Breast epithelium (tissue), 4 donors: ENCODE results near the gene THADA. TPM values are rescaled to one million over a fixed set of nuclear protein-coding genes. Genes with fewer than 3 reads are reported as not detected.
A peak's percentile ranks its signal among the peaks of the same experiment; 100 is the strongest.

ENCODE experiments used
- DNase-seq, 2 donors: peaks; one replicate each; pipeline ENCODE4 v3.0.0-alpha.2; 2019; ENCODE audit warnings: low spot score in 2 of 2
- H3K27ac ChIP-seq, 2 donors: fragments of 200-600 bp; sonication (generic) in 1 of 2; one replicate each; pipeline ENCODE4 v1.5.1; 2016 to 2019; ENCODE audit warnings: mild to moderate bottlenecking in 1 of 2
- H3K27me3 ChIP-seq, 2 donors: fragments of 200-600 bp; sonication (generic) in 1 of 2; one replicate each; pipeline versions ENCODE4 v1.5.1 to v1.6.0; 2017 to 2019; ENCODE audit warnings: control low read depth in 1 of 2, mild to moderate bottlenecking in 1 of 2
- H3K36me3 ChIP-seq: fragments of 200-600 bp; one replicate; pipeline ENCODE4 v1.5.1; 2019
- H3K4me1 ChIP-seq, 2 donors: fragments of 200-600 bp; sonication (generic); one replicate each; pipeline ENCODE4 v1.5.1; 2016 to 2019; ENCODE audit warnings: control low read depth in 1 of 2
- H3K4me3 ChIP-seq, 3 donors: fragments of 200-600 bp; sonication (generic); 1 replicate in 2 of 3; 2 replicates in 1 of 3; pipeline ENCODE4 v1.5.1; 2016 to 2019; ENCODE audit warnings: mild to moderate bottlenecking in 3 of 3, moderate library complexity in 2 of 3
- H3K9me3 ChIP-seq, 2 donors: fragments of 200-600 bp; sonication (generic) in 1 of 2; one replicate each; pipeline ENCODE4 v1.5.1; 2016 to 2019; ENCODE audit warnings: control low read depth in 1 of 2
- POLR2A ChIP-seq: fragments of 450-650 bp; IDR thresholded peaks from one replicate; pipeline ENCODE4 v1.6.1; 2016; ENCODE audit warnings: antibody characterized with exemption, mild to moderate bottlenecking, moderate library complexity
- POLR2AphosphoS5 ChIP-seq, 3 donors: sonication (generic); formaldehyde crosslinking; IDR thresholded peaks; one replicate each; pipeline ENCODE4 v1.6.1; 2017; ENCODE audit warnings: antibody characterized with exemption in 3 of 3
- intact Hi-C: fragments of 100-400 bp; cut with DNase I; formaldehyde crosslinking; loops from one replicate; pipeline ENCODE4 v1.15.1; 2023; ENCODE audit warnings: low total_unique reads
- total RNA-seq, 3 donors: library from RNA; depleted of rRNA; stranded (reverse); fragments of >200 nt; gene quantifications; one replicate each; pipeline ENCODE4 v1.1.0, GENCODE V29; 2016
- TF ChIP-seq, protein P1 (sequence below), 3 donors: fragments of 450-650 bp; IDR thresholded peaks; one replicate each; pipeline ENCODE4 v1.5.1; 2016 to 2017; ENCODE audit warnings: antibody characterized with exemption in 3 of 3, mild to moderate bottlenecking in 3 of 3, moderate library complexity in 3 of 3

Gene THADA
- total RNA-seq, 3 donors from 2014 or later = 41.1 to 60.6 (median 49.5) TPM

DNA sequence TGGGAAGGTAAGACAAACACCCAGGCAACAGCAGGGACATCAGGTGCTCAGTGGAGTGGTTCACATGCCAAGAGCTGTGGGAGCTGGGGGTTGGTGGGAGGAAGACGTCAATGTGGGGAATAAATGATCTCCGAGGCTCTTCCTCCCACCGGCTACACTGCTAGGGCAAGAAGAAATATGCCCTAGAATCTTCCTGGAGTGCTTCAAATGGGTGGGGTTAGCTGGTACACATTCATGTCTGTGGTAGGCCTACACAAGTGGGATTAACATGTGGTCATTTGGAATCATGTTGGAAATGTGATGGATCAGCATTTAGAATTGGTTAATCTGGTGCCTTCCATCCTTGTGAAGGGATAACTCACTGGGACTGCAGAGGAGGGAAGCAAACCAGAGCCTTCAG lies 357.0 kb downstream of the THADA start:
- Histone ChIP-seq H3K4me3 (no peak overlapping the region), H3K9me3 (no peaks in the 10 kb centered on the region), H3K4me1 (no peaks in the 10 kb centered on the region), H3K27ac (peak overlapping the region; percentile 10 to 51), H3K36me3 (no peaks in the 10 kb centered on the region), H3K27me3 (no peaks in the 10 kb centered on the region)
- TF ChIP-seq, protein P1, sequence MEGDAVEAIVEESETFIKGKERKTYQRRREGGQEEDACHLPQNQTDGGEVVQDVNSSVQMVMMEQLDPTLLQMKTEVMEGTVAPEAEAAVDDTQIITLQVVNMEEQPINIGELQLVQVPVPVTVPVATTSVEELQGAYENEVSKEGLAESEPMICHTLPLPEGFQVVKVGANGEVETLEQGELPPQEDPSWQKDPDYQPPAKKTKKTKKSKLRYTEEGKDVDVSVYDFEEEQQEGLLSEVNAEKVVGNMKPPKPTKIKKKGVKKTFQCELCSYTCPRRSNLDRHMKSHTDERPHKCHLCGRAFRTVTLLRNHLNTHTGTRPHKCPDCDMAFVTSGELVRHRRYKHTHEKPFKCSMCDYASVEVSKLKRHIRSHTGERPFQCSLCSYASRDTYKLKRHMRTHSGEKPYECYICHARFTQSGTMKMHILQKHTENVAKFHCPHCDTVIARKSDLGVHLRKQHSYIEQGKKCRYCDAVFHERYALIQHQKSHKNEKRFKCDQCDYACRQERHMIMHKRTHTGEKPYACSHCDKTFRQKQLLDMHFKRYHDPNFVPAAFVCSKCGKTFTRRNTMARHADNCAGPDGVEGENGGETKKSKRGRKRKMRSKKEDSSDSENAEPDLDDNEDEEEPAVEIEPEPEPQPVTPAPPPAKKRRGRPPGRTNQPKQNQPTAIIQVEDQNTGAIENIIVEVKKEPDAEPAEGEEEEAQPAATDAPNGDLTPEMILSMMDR (IDR thresholded peaks at IDR 0.05) = no peak
- TF ChIP-seq POLR2AphosphoS5 (IDR thresholded peaks at IDR 0.05) (no peak), POLR2A (no peak)
- intact Hi-C loops = no loop called here
- no peak for DNase-seq

DNA sequence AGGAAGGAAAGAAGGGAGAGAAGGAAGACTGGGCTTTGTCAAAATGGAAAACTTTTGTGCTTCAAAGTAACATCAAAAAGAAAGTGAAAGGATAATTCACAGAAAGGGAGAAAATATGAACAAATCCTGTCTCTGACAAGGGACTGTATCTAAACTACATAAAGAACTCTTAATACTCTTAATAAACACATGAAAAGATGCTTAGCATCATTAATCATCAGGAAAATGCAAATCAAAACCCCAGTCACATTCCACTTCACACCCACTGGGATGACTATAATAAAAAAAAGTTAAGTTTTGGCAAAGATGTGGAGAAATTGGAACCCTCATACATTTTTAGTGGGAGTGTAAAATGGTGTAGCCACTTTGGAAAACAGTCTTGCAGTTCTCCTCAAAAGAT lies 357.7 kb downstream of the THADA start:
- H3K36me3 ChIP-seq = no peaks in the 10 kb centered on the region
- intact Hi-C loops = no loop called here
- no peaks in the 10 kb centered on the region for H3K9me3 ChIP-seq
- H3K27me3 ChIP-seq = no peaks in the 10 kb centered on the region
- no peak overlapping the region for H3K4me3 ChIP-seq
- no peak for DNase-seq
- no peak for TF ChIP-seq POLR2A
- TF ChIP-seq POLR2AphosphoS5 (IDR thresholded peaks at IDR 0.05) = no peak
- TF ChIP-seq, protein P1 (IDR thresholded peaks at IDR 0.05) = no peak
- no peaks in the 10 kb centered on the region for H3K4me1 ChIP-seq
- H3K27ac ChIP-seq = no peak overlapping the region

DNA sequence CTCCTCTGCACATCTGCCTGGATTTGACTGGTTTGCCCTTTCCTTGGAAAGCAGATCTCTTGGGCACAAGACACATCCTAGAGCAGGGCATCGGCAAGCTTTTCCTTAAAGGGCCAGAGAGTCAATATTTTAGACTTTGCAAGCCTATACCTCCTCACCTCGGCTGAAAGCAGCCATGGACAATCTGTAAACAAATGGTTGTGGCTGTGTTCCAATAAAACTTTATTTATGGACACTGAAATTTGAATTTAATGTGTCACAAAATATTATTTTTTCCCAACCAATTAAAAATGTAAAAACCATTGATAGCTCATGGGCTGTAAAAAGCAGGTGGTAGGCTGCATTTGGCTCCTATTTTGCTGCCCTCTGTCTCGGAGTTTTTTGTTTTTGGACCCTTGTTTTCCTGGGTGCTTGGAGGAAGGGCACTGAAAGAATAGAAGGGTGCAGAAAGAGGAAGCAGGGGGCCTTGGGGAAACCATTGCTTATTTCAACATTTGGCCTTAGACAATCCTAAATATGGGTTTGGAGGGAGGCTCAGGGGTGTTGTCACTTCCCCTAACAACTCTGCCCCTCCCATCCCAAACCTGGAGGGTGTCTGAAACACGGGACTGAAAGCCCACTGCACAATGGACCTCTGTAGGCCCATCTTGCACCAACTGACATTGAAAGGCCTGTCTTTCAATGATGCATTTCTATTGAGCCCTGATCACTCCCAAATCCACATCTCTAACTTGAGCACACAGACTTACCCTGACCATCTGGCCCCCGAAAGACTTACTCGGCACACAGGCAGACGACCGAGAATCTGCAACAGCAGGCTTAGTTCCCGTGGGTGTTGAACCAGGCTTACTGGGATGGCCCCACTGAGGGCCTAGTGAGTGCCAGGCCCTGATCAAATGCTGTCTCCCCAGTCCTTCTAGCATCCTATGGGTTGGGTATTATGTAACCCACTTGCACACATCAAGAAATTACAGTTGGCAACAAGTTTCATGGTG lies 362.3 kb downstream of the THADA start:
- Histone ChIP-seq H3K27ac (no peak overlapping the region), H3K4me1 (peaks cover 0 to 7% of the 10 kb centered on the region in 2 donors)
- TF ChIP-seq POLR2AphosphoS5 (IDR thresholded peaks at IDR 0.05) (no peak), POLR2A (no peak)
- TF ChIP-seq, protein P1 (IDR thresholded peaks at IDR 0.05) = no peak

DNA sequence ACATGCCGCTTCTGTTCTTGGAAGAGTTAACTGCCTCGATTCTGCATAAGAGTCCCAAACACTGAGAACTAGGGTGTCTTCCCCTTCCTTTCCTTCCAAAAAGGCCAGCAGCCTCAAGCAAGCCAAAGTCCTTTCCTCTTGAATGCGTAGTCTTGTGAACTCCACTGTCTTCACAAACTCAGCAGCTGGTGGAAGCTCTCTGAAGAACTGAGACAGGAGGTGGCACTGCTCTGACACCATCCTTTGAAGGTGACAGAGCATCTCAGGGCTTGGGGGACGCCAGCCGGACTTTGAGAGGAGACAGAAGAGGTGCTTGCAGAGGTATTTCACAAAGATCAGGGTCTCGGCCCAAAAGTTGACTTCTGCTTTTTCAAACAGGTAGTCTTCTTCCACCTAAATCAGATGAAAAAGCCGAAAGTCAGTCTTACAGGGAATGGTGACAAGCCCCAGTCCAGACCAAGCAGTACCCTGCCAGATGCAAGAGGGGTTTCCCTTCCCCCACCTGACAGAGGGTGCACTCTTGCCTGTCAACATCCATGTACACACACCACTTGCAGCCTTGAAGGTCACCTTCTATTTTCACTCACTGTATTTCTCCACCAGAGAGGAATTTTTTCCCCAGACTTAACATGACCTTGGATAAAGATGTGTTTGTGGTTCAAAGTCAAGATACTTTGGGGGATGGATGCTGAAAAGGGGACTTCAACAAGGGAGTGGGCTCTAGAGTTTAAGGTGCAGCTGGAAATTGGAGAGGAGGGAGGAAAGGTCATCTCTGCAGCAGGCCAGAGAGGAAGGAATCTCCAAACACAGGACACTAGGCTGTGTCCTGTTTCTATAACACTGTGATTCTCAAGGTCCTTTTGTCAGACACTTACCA lies 364.6 kb downstream of the THADA start:
- Histone ChIP-seq H3K27me3 (no peaks in the 10 kb centered on the region), H3K27ac (peak overlapping the region in 1 of 2 donors; percentile 4), H3K36me3 (no peaks in the 10 kb centered on the region), H3K4me3 (no peak overlapping the region), H3K4me1 (peaks cover 0 to 16% of the 10 kb centered on the region in 2 donors), H3K9me3 (no peaks in the 10 kb centered on the region)
- intact Hi-C loops = no loop called here
- no peak for DNase-seq
- TF ChIP-seq, protein P1 (IDR thresholded peaks at IDR 0.05) = no peak
- TF ChIP-seq POLR2A (no peak), POLR2AphosphoS5 (IDR thresholded peaks at IDR 0.05) (no peak)

More for the DNA sequence above, 362.3 kb downstream of the THADA start:
- intact Hi-C loops = no loop called here
- Histone ChIP-seq H3K36me3 (no peaks in the 10 kb centered on the region), H3K9me3 (no peaks in the 10 kb centered on the region), H3K4me3 (no peak overlapping the region), H3K27me3 (no peaks in the 10 kb centered on the region)
- no peak for DNase-seq
